Activated CD4-positive, CD25-positive, alpha-beta regulatory T cell treated with anti-CD3 and anti-CD28 coated beads, Interleukin-2, amount 50 U/mL, for 72 hours (primary cell): ENCODE data around the gene SDC3.

Source experiments
- DNase-seq: peaks from one replicate; pipeline ENCODE4 v3.0.0; 2021

Gene SDC3

DNA sequence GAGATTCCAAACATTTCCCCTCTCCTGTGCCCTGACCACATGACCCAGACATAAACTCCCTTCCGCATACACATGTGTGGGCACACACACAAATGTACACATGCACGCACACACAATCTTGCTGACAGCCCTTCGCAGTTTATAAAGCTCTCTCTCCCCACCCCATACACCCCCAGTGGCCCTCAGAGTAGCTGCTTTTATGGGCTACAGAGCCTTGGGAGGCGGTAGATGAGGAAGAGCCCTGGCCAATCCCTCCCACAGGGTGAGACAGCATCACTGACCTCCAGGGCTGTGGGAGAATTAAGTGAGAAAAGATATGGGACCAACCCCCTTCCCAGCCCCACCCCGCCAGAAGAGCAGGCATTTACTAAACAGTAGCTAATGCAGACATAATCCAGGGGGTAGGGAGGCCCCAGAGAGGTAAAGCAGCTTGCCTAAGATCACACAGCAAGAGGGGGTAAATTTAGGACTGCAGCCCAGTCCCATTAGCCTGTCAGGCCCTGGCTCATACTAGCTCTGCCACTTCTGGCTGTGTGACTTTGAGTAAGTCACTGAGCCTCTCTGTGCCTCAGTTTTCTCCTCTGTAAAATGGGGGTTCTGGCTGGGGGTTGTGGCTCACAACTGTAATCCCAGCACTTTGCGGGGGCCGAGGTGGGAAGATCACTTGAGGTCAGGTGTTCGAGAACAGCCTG is 5.1 kb downstream of the SDC3 start:
- DNase-seq: no peak

DNA sequence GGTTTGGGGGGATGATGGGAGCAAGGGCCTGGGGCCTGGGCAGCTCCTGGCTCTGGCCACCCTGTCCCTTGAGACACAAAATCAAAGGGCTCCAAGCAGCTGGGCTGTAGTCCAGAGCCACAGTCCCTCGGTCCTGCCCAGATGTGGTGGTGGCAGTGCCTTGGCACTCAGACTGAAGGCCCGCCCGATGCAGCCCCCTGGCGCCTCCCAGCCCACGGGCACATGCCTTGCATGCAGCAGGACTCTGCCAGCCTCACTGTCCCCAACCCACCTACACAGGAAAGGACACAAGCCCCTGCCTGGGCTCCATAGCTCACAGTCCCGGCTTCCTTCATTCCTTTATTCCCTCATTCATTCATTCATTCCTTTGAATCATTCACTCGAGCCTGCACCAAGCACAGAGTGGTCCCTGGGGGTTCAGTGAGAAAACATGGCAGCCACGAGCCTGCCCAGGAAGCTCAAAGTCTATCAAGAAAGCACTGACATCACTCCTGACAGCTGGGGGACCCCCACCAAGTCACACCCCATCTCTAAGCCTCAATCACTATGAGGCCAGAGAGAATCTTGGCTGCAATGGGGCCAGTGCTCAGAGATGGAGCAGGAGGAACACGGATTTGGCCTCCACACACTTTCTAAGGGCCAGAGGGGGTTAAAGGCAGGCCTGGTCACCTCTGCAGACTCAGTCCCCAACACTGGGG is 5.8 kb downstream of the SDC3 start:
- DNase-seq: no peak

DNA sequence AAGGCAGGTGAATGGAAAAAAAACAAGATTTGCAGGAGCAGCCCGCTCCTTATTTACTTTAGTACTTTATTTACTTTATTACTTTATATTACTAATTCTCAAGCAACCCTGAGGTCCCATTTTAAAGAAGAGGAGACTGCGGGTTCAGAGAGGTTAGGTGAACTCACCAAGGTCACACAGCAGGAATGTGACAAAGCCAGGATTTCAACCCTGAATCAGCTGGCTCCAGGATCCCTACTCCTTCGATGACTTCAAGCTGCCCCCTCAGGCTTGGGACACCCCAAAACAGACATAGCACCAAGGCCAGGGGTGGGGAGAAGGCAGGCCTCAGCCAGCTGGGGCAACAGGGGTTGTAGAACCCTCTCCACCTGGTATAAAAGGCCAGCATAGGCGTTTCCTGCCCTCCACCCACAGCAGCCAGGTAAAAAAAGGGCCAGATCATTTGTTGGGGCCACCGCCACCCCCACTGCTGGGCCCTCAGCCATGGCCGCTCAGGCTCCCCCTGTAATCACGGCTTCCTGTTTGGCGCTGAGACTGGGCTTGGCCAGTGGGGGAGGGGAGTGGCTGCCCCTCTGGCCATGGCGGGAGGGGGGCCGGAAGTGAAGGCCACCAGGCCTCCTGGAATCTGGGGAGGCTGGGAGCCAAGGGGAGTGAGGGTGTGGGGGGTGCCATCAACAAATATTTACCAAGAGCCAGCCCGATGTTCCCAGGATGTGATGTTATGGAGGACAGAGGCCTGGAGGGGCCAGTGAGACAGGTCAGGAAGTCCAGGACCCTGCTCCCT is 6.6 kb downstream of the SDC3 start:
- DNase-seq: no peak

DNA sequence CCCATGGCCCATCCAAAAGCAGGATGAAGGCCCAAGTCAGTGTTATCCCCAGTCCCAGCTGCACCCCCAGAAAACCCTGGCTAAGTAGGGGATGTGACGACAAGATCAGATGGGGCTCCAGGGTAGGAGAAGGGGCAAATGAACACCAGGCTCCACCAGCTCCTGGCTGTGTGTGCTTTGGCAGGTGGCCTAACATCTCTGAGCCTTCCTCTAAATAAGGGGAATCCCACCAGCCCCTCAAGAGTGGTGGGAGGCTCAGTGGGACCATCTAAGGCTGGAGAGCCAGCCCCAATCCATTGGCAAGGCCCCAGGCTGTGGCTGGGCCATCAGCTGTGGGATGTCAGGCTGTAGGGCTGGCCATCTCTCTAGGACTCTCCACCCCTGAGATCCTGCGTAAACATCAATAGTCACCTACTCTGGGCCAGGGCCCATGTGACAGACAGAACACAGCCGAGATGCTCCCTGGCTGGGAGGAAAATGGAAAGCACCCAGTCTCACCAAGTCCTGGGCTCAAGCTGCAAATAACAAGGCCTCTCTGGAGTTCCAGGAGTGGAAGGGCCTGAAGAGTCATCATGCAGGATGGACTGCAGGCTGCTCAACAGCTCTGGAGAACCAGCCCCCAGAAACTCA is 7.5 kb downstream of the SDC3 start:
- no peak for DNase-seq

GRCh38 chr1:30900486-30900885 is 8.1 kb downstream of the SDC3 start:
- no peak for DNase-seq

GRCh38 chr1:30899577-30900389 is 8.8 kb downstream of the SDC3 start:
- no peak for DNase-seq

DNA sequence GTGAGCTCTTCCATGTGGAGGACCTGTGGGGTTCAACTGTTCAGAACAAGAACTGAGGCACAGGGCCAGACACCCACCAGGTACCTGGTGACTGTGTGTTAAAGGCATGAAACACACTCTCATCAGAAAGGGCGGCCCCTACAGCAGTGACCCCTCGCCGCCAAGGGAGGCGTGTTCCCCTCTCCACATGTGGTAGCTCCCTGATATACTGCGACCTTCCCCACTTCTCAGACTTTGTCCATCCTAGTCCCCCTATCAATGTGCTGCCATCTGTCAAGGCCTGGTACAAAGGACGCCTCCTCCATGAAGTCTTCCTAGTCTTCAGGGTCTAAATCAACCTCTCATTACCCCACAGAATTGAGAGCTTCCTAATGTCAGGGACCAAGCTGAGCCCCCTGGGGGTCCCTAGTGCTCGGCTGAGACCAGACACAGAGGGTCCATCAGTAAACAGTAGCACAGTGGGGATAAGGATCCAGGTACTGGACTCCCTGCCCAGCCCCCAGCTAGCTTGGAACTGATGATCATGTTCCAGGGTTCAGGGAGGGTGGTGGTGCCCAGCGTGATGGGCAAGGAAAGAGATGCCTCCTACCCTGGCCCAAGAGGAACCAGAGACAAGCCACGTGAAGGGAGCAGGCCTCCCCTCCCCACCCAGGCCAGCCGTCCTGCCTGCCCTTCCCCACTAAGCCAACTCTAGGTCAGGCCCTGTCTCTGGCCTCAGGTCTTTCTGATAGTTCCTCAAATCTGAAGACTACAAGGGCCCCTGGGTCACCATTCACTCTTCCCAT is 10.3 kb downstream of the SDC3 start:
- no peak for DNase-seq

- DNase-seq: no peak
These were observed 11.7 kb downstream of the SDC3 start for GRCh38 chr1:30896905-30897304.

- no peak for DNase-seq
These were observed 12.5 kb downstream of the SDC3 start for GRCh38 chr1:30895944-30896660.

DNA sequence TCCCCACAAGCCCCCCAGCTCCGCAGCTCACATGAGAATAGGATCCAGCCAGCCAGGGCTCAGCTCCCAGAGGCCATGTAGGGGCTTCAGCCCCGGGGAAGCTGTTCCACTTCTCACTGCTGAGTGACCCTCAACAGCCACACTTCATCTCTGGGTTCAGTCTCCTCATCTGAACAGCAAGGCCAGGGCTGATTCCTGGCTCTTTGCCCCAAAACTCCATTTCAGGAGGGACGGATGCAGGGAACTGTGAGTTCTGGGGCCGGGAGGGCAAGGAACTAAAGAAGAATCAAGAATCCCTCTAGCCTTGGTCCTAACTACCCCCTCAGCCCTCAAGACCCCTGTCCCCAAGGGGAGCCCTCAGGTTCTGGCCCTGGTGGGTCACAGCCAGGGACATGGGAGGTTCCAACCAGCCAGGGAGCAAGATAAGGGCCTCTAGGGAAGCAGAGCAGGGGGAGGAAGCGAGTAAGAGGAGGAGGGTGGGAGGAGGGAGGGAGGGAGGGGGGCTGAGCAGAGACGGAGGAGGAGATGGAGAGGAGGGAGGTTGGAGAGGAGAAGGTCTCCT is 13.1 kb downstream of the SDC3 start:
- no peak for DNase-seq

GRCh38 chr1:30894508-30894973 is 14.0 kb downstream of the SDC3 start:
- no peak for DNase-seq

GRCh38 chr1:30893776-30894507 is 14.6 kb downstream of the SDC3 start:
- no peak for DNase-seq

DNA sequence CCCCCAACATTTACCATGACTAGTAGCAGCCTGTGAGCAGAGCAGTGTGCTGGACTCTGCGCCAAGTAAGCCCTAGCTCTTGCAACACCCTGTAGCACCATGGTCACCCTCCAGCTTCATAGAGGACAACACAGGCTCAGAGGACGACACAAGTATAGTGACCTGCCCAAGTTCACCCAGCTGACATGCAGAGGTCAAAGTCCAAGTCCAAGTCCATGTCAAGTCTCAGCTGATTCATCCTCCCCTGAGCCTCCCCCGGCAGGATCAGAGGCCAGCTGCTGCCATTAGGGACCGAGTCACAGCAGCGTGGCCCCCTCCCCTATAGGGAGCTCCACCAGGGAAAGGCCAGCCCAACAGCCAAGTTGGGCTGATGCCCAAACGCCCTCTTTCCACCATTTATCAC is 15.9 kb downstream of the SDC3 start:
- DNase-seq: no peak

- DNase-seq: no peak
These were observed 17.4 kb downstream of the SDC3 start for GRCh38 chr1:30891227-30891552.

DNA sequence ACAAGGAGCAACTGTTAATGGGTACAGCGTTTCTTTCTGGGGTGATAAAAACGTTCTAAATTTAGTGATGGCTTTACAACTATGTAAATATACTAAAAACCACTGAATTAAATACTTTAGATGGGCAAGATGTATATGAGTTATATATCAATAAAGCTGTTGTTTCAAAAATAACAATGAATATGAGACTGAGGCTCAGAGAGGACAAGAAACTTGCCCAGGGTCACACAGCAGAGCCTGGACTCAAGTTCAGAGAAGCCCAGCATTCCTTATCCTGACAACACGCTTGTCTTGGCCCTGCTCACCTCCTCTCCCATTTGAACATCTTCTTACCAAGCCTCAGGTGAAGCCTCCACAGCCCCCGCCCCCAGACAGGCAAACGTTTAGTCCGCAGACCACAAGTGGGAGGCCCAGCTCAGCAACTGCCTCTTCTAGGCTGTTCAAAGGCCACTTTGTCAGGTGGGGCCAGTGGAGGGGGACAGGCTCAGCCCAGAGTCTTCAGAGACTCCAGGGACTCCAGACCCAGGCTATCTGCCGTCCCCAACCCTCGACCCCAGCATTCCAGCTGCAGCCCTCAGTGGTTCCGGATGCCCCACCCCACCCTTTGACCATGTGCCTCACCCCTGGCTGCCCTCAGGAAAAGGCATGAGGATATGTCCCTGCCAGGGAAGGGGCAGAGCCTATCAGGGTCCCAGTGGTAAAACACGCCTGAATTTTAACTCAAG is 17.9 kb downstream of the SDC3 start:
- no peak for DNase-seq

DNA sequence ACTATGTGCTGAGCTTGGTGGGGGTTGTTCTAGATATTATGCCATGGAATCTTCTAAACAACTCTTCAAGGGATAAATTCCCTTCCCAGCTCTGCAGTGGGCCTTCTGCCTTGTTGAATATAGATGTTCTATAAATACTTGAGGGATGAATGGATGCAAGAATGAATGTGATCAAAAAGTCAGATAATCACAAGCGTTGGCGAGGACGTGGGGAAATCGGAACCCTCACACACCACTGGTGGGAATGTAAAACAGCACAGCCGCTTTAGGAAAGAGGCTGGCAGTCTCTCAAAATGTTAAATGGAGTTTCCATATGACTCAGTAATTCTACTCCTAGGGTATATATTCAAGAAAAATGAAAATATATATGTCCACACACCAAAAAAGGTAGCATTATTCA is 19.0 kb downstream of the SDC3 start:
- DNase-seq: no peak

DNA sequence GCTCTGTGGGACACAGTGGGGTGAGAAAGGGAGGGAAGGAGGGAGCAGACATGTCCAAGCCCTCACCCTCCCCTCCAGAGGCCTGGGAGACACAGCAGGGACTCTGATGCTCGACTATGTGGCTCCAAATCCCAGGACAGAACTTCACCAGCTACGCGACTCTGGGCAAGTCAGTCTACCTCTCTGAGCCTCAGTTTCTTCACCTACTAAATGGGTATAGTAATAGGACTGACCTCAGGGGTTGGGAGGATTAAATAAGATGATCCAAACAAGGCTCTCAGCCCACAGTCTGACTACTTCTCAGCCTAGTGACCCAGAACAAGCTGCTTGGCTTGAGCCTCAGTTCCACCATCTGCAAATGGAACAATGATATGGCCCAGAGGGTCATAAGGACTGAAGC is 19.6 kb downstream of the SDC3 start:
- no peak for DNase-seq

GRCh38 chr1:30888391-30888790 is 20.2 kb downstream of the SDC3 start:
- no peak for DNase-seq
